ENCODE measurements around the gene THBD.

Gene THBD

GRCh38 chr20:23061262-23061661 is 11.8 kb upstream of the THBD start:
- no peak for DNase-seq

- no peak for DNase-seq
Measured at GRCh38 chr20:23060629-23061028, 11.2 kb upstream of the THBD start.

GRCh38 chr20:23059846-23060245 is 10.4 kb upstream of the THBD start:
- no peak for DNase-seq

- DNase-seq = no peak
Measured at GRCh38 chr20:23059001-23059400, 9.5 kb upstream of the THBD start.

- DNase-seq = no peak
Measured at GRCh38 chr20:23058240-23058639, 8.8 kb upstream of the THBD start.

- no peak for DNase-seq
Measured at GRCh38 chr20:23052904-23053303, 3.4 kb upstream of the THBD start.

- DNase-seq = peak; percentile 76
Measured at GRCh38 chr20:23050847-23051627, 1.6 kb upstream of the THBD start.

GRCh38 chr20:23050076-23050838 is 785 bp upstream of the THBD start:
- no peak for DNase-seq

- peak; percentile 70 for DNase-seq
Measured at GRCh38 chr20:23048283-23049200, 930 bp downstream of the THBD start.

- DNase-seq = peak; percentile 24
Measured at GRCh38 chr20:23047738-23048214, 1.7 kb downstream of the THBD start.

- no peak for DNase-seq
Measured at GRCh38 chr20:23047001-23047737, 2.3 kb downstream of the THBD start.

- no peak for DNase-seq
Measured at GRCh38 chr20:23046431-23046830, 3.0 kb downstream of the THBD start.

GRCh38 chr20:23043376-23043775 is 6.1 kb downstream of the THBD start:
- no peak for DNase-seq

GRCh38 chr20:23042270-23042669 is 7.2 kb downstream of the THBD start:
- DNase-seq = no peak

- DNase-seq = no peak
Measured at GRCh38 chr20:23039885-23040508, 9.5 kb downstream of the THBD start.

- DNase-seq = no peak
Measured at GRCh38 chr20:23039136-23039875, 10.2 kb downstream of the THBD start.

GRCh38 chr20:23037017-23037481 is 12.4 kb downstream of the THBD start:
- DNase-seq = no peak

GRCh38 chr20:23036371-23036770 is 13.1 kb downstream of the THBD start:
- DNase-seq = no peak

- DNase-seq = no peak
Measured at GRCh38 chr20:23035731-23036130, 13.7 kb downstream of the THBD start.

- no peak for DNase-seq
Measured at GRCh38 chr20:23034721-23035671, 14.5 kb downstream of the THBD start, which contains the start of gene SSTR4. TSS of gene SSTR4 (plus strand) at chr20:23035312. CDS start at chr20:23035484, 172 bp downstream.
